Effector CD4-positive, alpha-beta T cell (primary cell): ENCODE data around the gene ENAM.
"Not testable (repeated sequence)": the region's sequence is repeated elsewhere in the genome, so short reads cannot be mapped to it uniquely, and the experiment has no call there.

Experiments used
- DNase-seq: peaks from one replicate; pipeline ENCODE4 v3.0.0-alpha.2; 2020

ENAM gene

DNA sequence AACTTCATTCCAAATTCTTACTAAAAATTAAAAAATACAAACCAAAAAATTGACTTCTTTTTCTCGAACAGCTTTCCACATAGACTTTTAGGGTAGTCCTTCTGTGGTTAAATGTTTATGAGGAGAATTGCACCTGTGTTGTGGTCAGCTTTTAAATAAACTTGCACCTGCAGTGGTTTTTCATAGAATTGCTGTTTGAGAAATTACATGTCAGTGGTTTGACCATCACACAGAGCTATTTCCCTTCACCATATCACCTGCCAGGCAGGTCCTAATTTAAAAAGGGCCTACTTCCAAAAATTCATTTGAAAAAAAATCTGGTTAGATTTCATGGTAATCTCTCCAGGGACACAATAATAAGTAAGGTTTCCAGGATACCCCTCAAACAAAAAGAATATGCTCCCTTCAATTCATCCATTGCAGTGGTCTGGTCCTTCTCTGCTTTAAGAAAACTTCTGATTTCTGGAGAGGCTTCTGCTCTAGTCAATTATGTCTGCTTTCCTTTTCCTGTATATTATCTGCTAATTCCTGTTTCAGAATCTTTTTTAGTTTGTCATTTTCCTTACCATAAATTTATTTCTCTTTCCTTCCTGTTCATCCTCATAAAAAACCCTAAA is 49.9 kb downstream of the ENAM start:
- no peak for DNase-seq

DNA sequence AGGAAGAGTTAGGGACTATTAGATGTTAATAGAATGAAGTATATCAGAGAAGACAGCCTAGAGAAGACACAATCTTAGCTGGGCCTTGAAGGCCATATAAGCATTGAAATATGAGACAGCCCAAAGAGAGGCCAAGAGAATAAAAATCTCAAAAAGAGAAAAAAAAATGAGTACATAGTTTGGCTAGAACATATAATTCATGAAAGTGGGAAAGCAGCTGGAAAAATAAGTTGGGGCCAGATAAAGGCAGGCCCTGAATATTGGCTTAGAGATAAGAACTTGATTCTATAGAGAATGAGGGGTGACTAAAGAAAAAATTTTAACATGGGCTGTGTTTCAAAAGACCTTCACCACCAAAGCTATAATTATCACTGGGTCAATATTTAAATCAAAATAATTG is 52.4 kb downstream of the ENAM start:
- no peak for DNase-seq

DNA sequence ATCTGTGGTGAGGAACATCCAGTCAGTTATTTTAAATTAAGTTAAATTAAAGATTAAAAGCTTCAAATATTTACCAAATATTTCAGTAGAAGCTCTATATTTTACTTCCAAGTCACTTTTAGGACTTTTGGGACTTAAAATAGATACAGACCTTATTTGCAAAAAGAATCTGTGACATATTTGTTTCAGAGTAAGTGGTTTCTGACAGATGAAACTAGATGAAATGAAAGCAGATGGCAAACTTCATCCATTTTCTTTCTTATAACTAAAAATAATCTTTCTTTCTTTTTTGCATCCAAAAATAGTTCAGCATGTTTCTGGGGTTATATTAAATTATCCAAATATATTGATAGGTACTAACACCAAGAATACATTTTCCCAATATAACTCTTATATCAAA is 53.2 kb downstream of the ENAM start:
- DNase-seq, result no peak

- not testable (repeated sequence) for DNase-seq
Measured at GRCh38 chr4:70682142-70682541, 53.6 kb downstream of the ENAM start.

- no peak for DNase-seq
Measured at GRCh38 chr4:70687392-70687791, 58.8 kb downstream of the ENAM start.

GRCh38 chr4:70687821-70688794 is 59.6 kb downstream of the ENAM start, which contains the start of gene UTP3:
Gene UTP3, plus strand, starts transcription at chr4:70688532. Its CDS starts 146 bp downstream, at chr4:70688678.
- peak; percentile 88 for DNase-seq

- DNase-seq, result peak; percentile 6
Measured at GRCh38 chr4:70688795-70689231, 60.3 kb downstream of the ENAM start.

DNA sequence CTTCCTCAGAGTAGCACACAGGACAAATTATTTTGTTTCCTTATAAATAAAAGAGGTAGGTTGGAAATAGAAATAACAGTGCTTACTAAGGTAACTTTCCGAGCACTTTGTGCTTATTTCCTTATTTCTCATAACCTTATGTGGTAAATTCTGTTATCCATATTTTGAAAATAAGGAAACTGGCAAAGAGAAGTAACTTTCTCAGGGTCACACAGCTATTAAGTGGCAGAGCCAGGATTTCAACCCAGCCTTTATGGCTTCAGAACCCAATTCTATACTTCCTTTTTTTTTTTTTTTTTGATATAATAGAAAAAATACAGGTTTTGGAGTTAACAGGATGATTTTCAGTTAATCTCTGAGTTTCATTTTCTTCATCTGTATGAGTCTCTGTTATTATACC is 63.1 kb downstream of the ENAM start:
- no peak for DNase-seq

GRCh38 chr4:70694633-70695032 is 66.1 kb downstream of the ENAM start:
- DNase-seq, result not testable (repeated sequence)
